HL-60/S4 (cell line): ENCODE results near the gene CHRDL2.
"Not testable (repeated sequence)": the region's sequence is repeated elsewhere in the genome, so short reads cannot be mapped to it uniquely, and the experiment has no call there.

Source experiments
- in situ Hi-C: fragments of 300-500 bp; cut with MboI; formaldehyde crosslinking; loops from 2 replicates; pipeline ENCODE4 v1.14.3; 2022; ENCODE audit warnings: low sequenced_read_pairs

CHRDL2 gene

GRCh38 chr11:74673693-74674360, 57.4 kb downstream of the CHRDL2 start:
- in situ Hi-C loops = no loop called here

GRCh38 chr11:74672956-74673692, 58.1 kb downstream of the CHRDL2 start:
- in situ Hi-C loops = no loop called here

- in situ Hi-C loops = no loop called here
Measured at GRCh38 chr11:74672332-74672955, 58.8 kb downstream of the CHRDL2 start.

DNA sequence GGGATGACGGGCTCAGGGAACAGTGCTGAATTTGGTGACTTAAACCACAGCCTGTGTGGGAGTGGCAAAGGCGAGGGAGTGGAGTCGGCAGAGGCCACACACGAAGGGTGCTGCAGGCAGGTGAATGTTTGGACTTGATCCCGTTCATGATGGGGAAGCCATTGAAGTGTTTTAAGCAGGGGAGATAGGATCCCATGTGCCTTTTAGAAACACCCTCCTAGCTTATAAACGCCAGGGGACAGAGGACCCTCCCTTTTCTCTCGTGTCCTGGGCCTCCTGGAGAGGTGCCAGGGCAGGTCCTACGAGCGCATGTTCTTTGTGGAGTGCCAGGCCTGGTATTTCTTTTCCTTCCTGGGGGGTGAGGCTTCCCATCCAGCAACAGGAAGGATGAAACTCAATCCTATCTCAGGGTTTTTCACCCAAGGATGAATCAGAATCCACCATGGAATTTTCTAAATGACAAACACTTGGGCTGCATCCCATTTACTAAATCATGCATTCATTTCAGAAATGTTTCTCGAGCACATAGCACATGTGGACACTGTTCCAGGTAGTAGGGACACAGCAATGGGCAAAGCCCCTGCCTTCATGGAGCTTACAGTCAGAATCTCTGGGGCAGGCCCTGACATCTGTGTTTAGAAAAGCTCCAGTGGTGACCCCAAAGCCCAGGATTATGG, 59.6 kb downstream of the CHRDL2 start:
- in situ Hi-C loops = no loop called here

GRCh38 chr11:74670171-74670570, 61.1 kb downstream of the CHRDL2 start:
- in situ Hi-C loops = no loop called here

- in situ Hi-C loops = no loop called here
Measured at GRCh38 chr11:74669211-74670160, 61.7 kb downstream of the CHRDL2 start.

GRCh38 chr11:74663315-74663714, 67.9 kb downstream of the CHRDL2 start:
- in situ Hi-C loops = no loop called here

GRCh38 chr11:74662487-74663103, 68.6 kb downstream of the CHRDL2 start:
- in situ Hi-C loops = no loop called here

DNA sequence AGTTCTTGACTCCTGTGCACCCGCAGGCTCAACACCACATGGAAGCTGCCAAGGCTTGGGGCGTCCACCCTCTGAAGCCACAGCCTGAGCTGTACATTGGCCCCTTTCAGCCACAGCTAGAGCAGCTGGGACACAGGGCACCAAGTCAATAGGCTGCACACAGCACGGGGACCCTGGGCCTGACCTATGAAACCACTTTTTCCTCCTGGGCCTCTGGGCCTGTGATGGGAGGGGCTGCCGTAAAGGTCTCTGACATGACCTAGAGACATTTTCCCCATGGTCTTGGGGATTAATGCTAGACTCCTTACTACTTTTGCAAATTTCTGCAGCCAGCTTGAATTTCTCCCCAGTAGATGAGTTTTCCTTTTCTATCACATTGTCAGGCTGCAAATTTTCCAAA, 72.1 kb downstream of the CHRDL2 start:
- in situ Hi-C loops = not testable (repeated sequence)

GRCh38 chr11:74654976-74655375, 76.2 kb downstream of the CHRDL2 start:
- in situ Hi-C loops = no loop called here

DNA sequence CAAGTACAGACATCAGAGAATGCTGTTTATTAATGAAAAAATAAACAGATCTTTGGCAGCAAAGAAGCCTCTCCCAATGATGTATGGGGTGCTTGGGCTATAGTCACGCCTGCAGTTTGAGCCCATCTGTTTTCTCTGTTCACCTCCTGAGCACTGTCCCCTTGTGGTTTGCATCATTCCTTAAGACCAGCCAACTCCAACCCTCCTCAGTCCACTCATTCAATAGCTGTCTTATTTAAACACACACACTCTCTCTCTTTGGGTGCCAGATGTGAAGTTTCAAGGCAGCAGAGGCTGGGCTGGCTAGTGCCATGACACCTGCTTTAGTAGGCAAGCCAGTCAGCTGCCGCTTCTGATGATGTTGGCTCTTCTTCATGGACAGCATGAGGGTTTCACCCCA, 80.7 kb downstream of the CHRDL2 start:
- in situ Hi-C loops = no loop called here

DNA sequence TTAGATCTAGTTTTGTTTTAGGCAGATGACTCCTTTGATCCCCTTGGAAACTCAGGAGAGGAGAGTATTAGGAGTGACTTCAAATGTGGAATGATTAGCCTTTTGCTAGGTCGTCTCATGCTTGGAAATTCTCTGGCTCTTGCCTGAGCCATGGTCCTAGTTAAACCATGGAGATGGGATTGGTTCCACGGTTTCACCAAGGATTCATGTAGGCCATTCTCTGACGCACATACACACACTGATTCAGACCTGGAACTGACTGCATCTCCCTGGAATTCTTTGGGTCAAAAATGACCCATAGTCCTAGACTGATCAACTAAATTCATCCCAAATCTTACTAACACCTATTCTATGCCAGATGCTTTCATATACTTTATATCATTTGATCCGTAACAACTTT, 82.3 kb downstream of the CHRDL2 start:
- in situ Hi-C loops = no loop called here

DNA sequence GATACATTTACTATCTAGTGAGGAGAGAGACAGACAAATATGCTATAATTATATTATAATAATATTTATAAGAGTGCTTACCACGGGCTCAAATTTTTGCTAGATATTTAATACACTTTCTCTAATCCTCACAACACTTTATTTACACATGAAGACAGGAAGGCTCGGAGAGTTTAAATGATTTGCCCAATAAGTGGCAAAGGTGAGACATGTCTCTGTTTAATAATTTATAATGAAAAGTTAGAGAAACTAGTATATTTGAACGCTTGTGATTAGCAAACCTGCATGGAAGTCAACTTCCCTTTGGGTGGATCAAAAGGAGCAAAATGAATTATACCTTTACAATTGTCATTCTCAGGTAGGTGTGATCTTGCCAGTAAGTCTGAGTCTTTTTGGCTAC, 83.4 kb downstream of the CHRDL2 start:
- in situ Hi-C loops = no loop called here

DNA sequence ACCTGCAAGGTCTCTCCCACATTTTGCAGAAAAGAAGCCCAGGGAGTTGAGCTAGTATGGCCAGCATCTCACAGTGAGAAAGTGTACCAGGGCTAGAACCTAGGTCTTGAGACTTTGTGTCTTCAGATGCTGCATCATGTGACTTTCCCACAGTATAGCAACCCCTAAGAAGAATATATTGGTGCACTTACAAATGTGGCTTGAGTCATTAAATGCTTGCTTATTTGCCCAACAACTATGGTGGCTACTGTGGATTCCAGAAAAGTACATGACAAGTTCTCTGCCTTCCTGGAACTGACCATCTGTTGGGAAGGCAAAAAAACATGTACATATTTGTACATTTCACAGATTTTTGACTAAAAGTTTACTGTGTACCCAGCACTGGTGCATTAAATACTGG, 83.8 kb downstream of the CHRDL2 start:
- in situ Hi-C loops = no loop called here

DNA sequence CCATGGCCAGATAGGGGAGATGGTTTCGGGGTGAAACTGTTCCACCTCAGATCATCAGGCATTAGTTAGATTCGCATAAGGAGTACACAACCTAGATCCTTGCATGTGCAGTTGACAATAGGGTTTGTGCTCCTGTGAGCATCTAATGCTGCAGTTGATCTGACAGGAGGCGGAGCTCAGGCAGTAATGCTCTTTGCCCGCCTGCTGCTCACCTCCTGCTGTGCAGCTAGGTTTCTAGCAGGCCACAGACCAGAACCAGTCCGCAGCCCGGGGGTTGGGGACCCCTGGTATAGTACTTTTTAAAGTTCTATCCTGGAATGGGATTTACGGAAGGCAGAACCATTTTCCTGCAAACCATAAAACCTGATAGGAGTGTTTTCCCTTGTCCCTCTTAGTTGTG, 84.3 kb downstream of the CHRDL2 start:
- in situ Hi-C loops = no loop called here
